ENCODE measurements around the gene ANKRD66.

DNA sequence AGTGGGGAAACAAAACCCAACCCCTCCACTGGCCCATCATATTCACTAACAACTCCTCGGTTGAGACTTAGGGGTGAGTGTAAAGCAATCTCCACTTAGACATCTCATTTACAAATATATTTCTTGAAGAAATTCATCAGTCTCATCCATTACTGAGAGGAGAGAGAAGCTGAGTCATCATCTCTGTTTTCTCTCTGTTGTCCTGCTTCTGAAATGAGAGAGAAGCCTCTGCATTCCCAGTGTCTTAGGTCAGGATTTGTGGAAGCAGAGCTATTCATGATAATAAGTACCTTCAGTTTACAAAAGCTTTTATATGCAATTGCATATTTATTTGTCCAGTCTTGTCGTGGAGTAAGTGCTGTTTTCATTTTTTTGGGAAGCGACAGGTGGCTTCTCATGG lies 47.3 kb downstream of the ANKRD66 start:
- TF ChIP-seq POLR2AphosphoS5 (IDR thresholded peaks at IDR 0.05; ENCODE audit: low read depth, low read length) (no peak), TAF1 (IDR thresholded peaks at IDR 0.05; ENCODE audit: borderline replicate concordance, insufficient read depth, low read length) (no peak), SIN3A (IDR thresholded peaks at IDR 0.05; ENCODE audit: borderline replicate concordance, insufficient read depth, low read length) (no peak), FOXP2 (optimal IDR thresholded peaks at IDR 0.05; ENCODE audit: borderline replicate concordance, extremely low read depth, extremely low read length, insufficient read depth) (no peak)
- TF ChIP-seq, protein P1, sequence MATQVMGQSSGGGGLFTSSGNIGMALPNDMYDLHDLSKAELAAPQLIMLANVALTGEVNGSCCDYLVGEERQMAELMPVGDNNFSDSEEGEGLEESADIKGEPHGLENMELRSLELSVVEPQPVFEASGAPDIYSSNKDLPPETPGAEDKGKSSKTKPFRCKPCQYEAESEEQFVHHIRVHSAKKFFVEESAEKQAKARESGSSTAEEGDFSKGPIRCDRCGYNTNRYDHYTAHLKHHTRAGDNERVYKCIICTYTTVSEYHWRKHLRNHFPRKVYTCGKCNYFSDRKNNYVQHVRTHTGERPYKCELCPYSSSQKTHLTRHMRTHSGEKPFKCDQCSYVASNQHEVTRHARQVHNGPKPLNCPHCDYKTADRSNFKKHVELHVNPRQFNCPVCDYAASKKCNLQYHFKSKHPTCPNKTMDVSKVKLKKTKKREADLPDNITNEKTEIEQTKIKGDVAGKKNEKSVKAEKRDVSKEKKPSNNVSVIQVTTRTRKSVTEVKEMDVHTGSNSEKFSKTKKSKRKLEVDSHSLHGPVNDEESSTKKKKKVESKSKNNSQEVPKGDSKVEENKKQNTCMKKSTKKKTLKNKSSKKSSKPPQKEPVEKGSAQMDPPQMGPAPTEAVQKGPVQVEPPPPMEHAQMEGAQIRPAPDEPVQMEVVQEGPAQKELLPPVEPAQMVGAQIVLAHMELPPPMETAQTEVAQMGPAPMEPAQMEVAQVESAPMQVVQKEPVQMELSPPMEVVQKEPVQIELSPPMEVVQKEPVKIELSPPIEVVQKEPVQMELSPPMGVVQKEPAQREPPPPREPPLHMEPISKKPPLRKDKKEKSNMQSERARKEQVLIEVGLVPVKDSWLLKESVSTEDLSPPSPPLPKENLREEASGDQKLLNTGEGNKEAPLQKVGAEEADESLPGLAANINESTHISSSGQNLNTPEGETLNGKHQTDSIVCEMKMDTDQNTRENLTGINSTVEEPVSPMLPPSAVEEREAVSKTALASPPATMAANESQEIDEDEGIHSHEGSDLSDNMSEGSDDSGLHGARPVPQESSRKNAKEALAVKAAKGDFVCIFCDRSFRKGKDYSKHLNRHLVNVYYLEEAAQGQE (IDR thresholded peaks at IDR 0.05; ENCODE audit: insufficient read depth in 1 of 2, low read depth in 2 of 2, low read length in 2 of 2): no peak
